ENCODE data around the gene IPO11.

Gene IPO11

GRCh38 chr5:62575066-62575465 is 162.5 kb downstream of the IPO11 start:
- no peak for DNase-seq

- no peak for DNase-seq
Observed at GRCh38 chr5:62575489-62575888, 162.9 kb downstream of the IPO11 start.

- DNase-seq = no peak
Observed at GRCh38 chr5:62576570-62577170, 164.1 kb downstream of the IPO11 start.

- DNase-seq = no peak
Observed at GRCh38 chr5:62577488-62577887, 164.9 kb downstream of the IPO11 start.

GRCh38 chr5:62578540-62578939 is 166.0 kb downstream of the IPO11 start, which contains the start of gene LRRC70:
TSS of gene LRRC70 (plus strand) at chr5:62578819. CDS start at chr5:62579439, 620 bp downstream.
- peak; percentile 66 for DNase-seq

- no peak for DNase-seq
Observed at GRCh38 chr5:62579761-62580160, 167.2 kb downstream of the IPO11 start.

GRCh38 chr5:62581836-62582597 is 169.5 kb downstream of the IPO11 start:
- no peak for DNase-seq

- DNase-seq = no peak
Observed at GRCh38 chr5:62584391-62584790, 171.8 kb downstream of the IPO11 start.

- DNase-seq = no peak
Observed at GRCh38 chr5:62585306-62585705, 172.7 kb downstream of the IPO11 start.

- peak; percentile 1 for DNase-seq
Observed at GRCh38 chr5:62585751-62586150, 173.2 kb downstream of the IPO11 start.

- no peak for DNase-seq
Observed at GRCh38 chr5:62587737-62588136, 175.2 kb downstream of the IPO11 start.

- DNase-seq = no peak
Observed at GRCh38 chr5:62588668-62589067, 176.1 kb downstream of the IPO11 start.

- DNase-seq = no peak
Observed at GRCh38 chr5:62589504-62589903, 176.9 kb downstream of the IPO11 start.

GRCh38 chr5:62590387-62590786 is 177.8 kb downstream of the IPO11 start:
- no peak for DNase-seq

- DNase-seq = peak; percentile 61
Observed at GRCh38 chr5:62592558-62592957, 180.0 kb downstream of the IPO11 start.

- DNase-seq = no peak
Observed at GRCh38 chr5:62593331-62593730, 180.8 kb downstream of the IPO11 start.

- DNase-seq = no peak
Observed at GRCh38 chr5:62594364-62594984, 181.9 kb downstream of the IPO11 start.

GRCh38 chr5:62596096-62596495 is 183.5 kb downstream of the IPO11 start:
- no peak for DNase-seq

GRCh38 chr5:62596691-62597090 is 184.1 kb downstream of the IPO11 start:
- DNase-seq = no peak

- DNase-seq = no peak
Observed at GRCh38 chr5:62597314-62597713, 184.8 kb downstream of the IPO11 start.

GRCh38 chr5:62600560-62601252 is 188.1 kb downstream of the IPO11 start:
- no peak for DNase-seq

- DNase-seq = no peak
Observed at GRCh38 chr5:62603934-62604333, 191.4 kb downstream of the IPO11 start.

- no peak for DNase-seq
Observed at GRCh38 chr5:62605638-62606037, 193.1 kb downstream of the IPO11 start.

- DNase-seq = no peak
Observed at GRCh38 chr5:62606878-62607277, 194.3 kb downstream of the IPO11 start.

All from suppressor macrophage treated with lipopolysaccharide for 4 hours (primary cell).